T47D (cell line): ENCODE measurements around the gene PCDH12.

Source experiments
- DNase-seq, 2 experiments: peaks; one replicate each; pipeline versions ENCODE4 v3.0.0 to v3.0.0-alpha.2; 2011 to 2012; ENCODE audit warnings: low read depth in 1 of 2, low spot score in 1 of 2
- JUND ChIP-seq: IDR thresholded peaks from 2 replicates; pipeline ENCODE4 v1.6.1; 2012; ENCODE audit warnings: low read depth
- in situ Hi-C: cut with HindIII; loops from 2 replicates; pipeline ENCODE4 v1.10.0; 2016; ENCODE audit warnings: low sequenced_read_pairs, low pct_unique_long_range_greater_than_20kb

PCDH12 gene

GRCh38 chr5:141958113-141958512, at the start of gene PCDH12:
TSS of gene PCDH12 (minus strand) at chr5:141958202. CDS start at chr5:141957851, 351 bp downstream.
- in situ Hi-C loops = no loop called here
- DNase-seq = no peak
- no peak for TF ChIP-seq JUND

- no peak for DNase-seq
- no peak for TF ChIP-seq JUND
- in situ Hi-C loops = no loop called here
Measured at GRCh38 chr5:142007237-142007544, 49.2 kb upstream of the PCDH12 start.

GRCh38 chr5:142006363-142007236, 48.6 kb upstream of the PCDH12 start:
- no peak for DNase-seq

GRCh38 chr5:142003266-142003800, 45.3 kb upstream of the PCDH12 start:
- no peak for DNase-seq
- in situ Hi-C loops = no loop called here
- no peak for TF ChIP-seq JUND

More at GRCh38 chr5:142006363-142007236, 48.6 kb upstream of the PCDH12 start:
- TF ChIP-seq JUND = no peak
- in situ Hi-C loops = no loop called here

GRCh38 chr5:142000704-142001484, 42.9 kb upstream of the PCDH12 start:
- peak in 1 of 2 experiments; percentile 25 for DNase-seq
- in situ Hi-C loops = no loop called here

GRCh38 chr5:142000173-142000572, 42.2 kb upstream of the PCDH12 start:
- in situ Hi-C loops = no loop called here

More at GRCh38 chr5:142000704-142001484, 42.9 kb upstream of the PCDH12 start:
- no peak for TF ChIP-seq JUND

GRCh38 chr5:141997358-141997960, 39.5 kb upstream of the PCDH12 start:
- no peak for TF ChIP-seq JUND
- in situ Hi-C loops = no loop called here
- no peak for DNase-seq

More at GRCh38 chr5:142000173-142000572, 42.2 kb upstream of the PCDH12 start:
- no peak for TF ChIP-seq JUND
- DNase-seq = no peak

GRCh38 chr5:141995656-141996055, 37.7 kb upstream of the PCDH12 start:
- no peak for TF ChIP-seq JUND
- DNase-seq = no peak
- in situ Hi-C loops = no loop called here

GRCh38 chr5:141994511-141995136, 36.6 kb upstream of the PCDH12 start:
- no peak for DNase-seq
- in situ Hi-C loops = no loop called here
- no peak for TF ChIP-seq JUND

GRCh38 chr5:141992349-141992963, 34.5 kb upstream of the PCDH12 start:
- no peak for TF ChIP-seq JUND
- DNase-seq = peak; percentile 79 to 85
- in situ Hi-C loops = no loop called here

GRCh38 chr5:141989720-141990119, 31.7 kb upstream of the PCDH12 start:
- TF ChIP-seq JUND = no peak
- no peak for DNase-seq
- in situ Hi-C loops = no loop called here

GRCh38 chr5:141986072-141986471, 28.1 kb upstream of the PCDH12 start:
- TF ChIP-seq JUND = no peak
- no peak for DNase-seq
- in situ Hi-C loops = no loop called here
